Renal cortex interstitium (tissue), 15 donors: ENCODE results near the gene NCAM1. TPM values are rescaled to one million over a fixed set of nuclear protein-coding genes. Genes with fewer than 3 reads are reported as not detected.
"Not testable (repeated sequence)": the region's sequence is repeated elsewhere in the genome, so short reads cannot be mapped to it uniquely, and the experiment has no call there.

ENCODE experiments used
- DNase-seq, 11 donors: peaks; one replicate each; pipeline ENCODE4 v3.0.0-alpha.2; 2013; ENCODE audit warnings: low read depth in 9 of 11, low spot score in 4 of 11; ENCODE audit errors: extremely low read depth in 1 of 11
- long read RNA-seq, 16 experiments: transcript quantifications; one replicate each; lab custom pipeline, GENCODE V29; 2026
- polyA plus RNA-seq, 3 donors: library from polyadenylated mRNA; unstranded; fragments of 120-200 nt; gene quantifications; one replicate each; pipeline ENCODE4 v1.2.1, GENCODE V29; 2013; ENCODE audit not compliant: insufficient read length in 3 of 3

NCAM1 gene
- polyA plus RNA-seq, result 10 to 100 TPM; 72.5 to 88.0 (median 83.2) TPM
- long read RNA-seq, donor 1, transcript NCAM1-216 (3 exons, 560 nt), result major isoform, 8 of 46 reads
- long read RNA-seq, donor 1, partial matches to known transcripts, result 33 of 46 reads
- long read RNA-seq, donor 1, other reads (novel, unspliced or antisense), result 5 of 46 reads
- long read RNA-seq, donor 2, transcript NCAM1-216 (3 exons, 560 nt), result major isoform, 12 of 22 reads
- long read RNA-seq, donor 2, partial matches to known transcripts, result 10 of 22 reads
- long read RNA-seq, donor 2, other reads (novel, unspliced or antisense), result 0 of 22 reads
- long read RNA-seq, donor 3, transcript NCAM1-216 (3 exons, 560 nt), result major isoform, 7 of 18 reads
- long read RNA-seq, donor 3, partial matches to known transcripts, result 6 of 18 reads
- long read RNA-seq, donor 3, other reads (novel, unspliced or antisense), result 5 of 18 reads
- long read RNA-seq, donor 4, partial matches to known transcripts, result 0 of 4 reads
- long read RNA-seq, donor 4, other reads (novel, unspliced or antisense), result 0 of 4 reads
- long read RNA-seq, donor 5, result 0 reads
- long read RNA-seq, donor 6, transcript NCAM1-216 (3 exons, 560 nt), result major isoform, 12 of 12 reads
- long read RNA-seq, donor 6, partial matches to known transcripts, result 0 of 12 reads
- long read RNA-seq, donor 6, other reads (novel, unspliced or antisense), result 0 of 12 reads
- long read RNA-seq, donor 7, transcript NCAM1-216 (3 exons, 560 nt), result major isoform, 13 of 30 reads
- long read RNA-seq, donor 7, partial matches to known transcripts, result 17 of 30 reads
- long read RNA-seq, donor 7, other reads (novel, unspliced or antisense), result 0 of 30 reads
- long read RNA-seq, donor 8, transcript NCAM1-216 (3 exons, 560 nt), result major isoform, 15 of 35 reads
- long read RNA-seq, donor 8, partial matches to known transcripts, result 15 of 35 reads
- long read RNA-seq, donor 8, other reads (novel, unspliced or antisense), result 5 of 35 reads
- long read RNA-seq, donor 9, transcript NCAM1-216 (3 exons, 560 nt), result major isoform, 6 of 6 reads
- long read RNA-seq, donor 9, partial matches to known transcripts, result 0 of 6 reads
- long read RNA-seq, donor 9, other reads (novel, unspliced or antisense), result 0 of 6 reads
- long read RNA-seq, donor 10, transcript NCAM1-216 (3 exons, 560 nt), result major isoform, 5 of 53 reads
- long read RNA-seq, donor 10, partial matches to known transcripts, result 47 of 53 reads
- long read RNA-seq, donor 10, other reads (novel, unspliced or antisense), result 0 of 53 reads
- long read RNA-seq, donor 11, transcript NCAM1-216 (3 exons, 560 nt), result major isoform, 5 of 15 reads
- long read RNA-seq, donor 11, partial matches to known transcripts, result 10 of 15 reads
- long read RNA-seq, donor 11, other reads (novel, unspliced or antisense), result 0 of 15 reads
- long read RNA-seq, donor 12, partial matches to known transcripts, result 0 of 2 reads
- long read RNA-seq, donor 12, other reads (novel, unspliced or antisense), result 0 of 2 reads
- long read RNA-seq, donor 13, result 0 reads
- long read RNA-seq, donor 14, transcript NCAM1-216 (3 exons, 560 nt), result major isoform, 5 of 5 reads
- long read RNA-seq, donor 14, partial matches to known transcripts, result 0 of 5 reads
- long read RNA-seq, donor 14, other reads (novel, unspliced or antisense), result 0 of 5 reads
- long read RNA-seq, donor 15, partial matches to known transcripts, result 10 of 13 reads
- long read RNA-seq, donor 15, other reads (novel, unspliced or antisense), result 0 of 13 reads
- long read RNA-seq, donor 16, transcript NCAM1-216 (3 exons, 560 nt), result major isoform, 12 of 54 reads
- long read RNA-seq, donor 16, partial matches to known transcripts, result 29 of 54 reads
- long read RNA-seq, donor 16, other reads (novel, unspliced or antisense), result 13 of 54 reads

DNA sequence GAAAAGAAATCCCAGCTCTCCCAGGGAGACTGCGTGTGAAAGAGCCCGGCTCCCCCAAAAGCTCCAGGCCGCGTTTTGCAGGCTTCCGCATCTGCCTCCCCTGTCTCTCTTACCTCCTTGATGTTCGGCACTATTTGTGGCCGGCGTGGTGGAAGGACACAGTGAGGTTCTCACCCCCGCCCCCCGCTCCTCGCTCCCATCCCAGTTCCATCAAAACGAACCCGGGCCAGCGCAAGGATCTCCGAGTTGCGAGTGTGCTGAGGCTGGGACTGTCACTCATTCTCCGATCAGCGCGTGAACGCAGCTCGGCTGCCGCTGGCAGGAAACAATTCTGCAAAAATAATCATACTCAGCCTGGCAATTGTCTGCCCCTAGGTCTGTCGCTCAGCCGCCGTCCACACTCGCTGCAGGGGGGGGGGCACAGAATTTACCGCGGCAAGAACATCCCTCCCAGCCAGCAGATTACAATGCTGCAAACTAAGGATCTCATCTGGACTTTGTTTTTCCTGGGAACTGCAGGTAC, at the start of gene NCAM1:
Gene NCAM1, plus strand, starts transcription at position 275 of the 523 bp plus-strand sequence.
- peak; percentile 85 to 95 (median 92) for DNase-seq

DNA sequence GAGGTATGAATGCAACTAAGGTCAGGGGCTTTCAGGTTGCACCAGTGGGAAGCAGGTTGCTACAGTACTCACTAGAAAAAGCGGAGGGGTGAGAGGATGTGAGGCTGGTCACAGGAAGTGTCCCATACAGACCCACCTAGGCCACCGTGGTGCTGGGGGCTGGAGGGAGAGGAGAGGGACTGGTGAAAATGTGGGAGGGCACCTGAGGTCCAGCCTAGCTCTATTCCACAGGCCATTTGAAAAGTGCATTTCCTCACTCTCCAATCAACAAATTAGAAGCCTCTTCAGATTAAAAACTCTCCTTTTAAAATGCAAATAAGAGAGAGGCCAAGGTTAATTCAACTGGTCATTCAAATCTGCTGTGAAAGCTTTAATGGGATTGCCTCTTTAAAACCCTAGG, 38.6 kb upstream of the NCAM1 start:
- DNase-seq, result no peak

DNA sequence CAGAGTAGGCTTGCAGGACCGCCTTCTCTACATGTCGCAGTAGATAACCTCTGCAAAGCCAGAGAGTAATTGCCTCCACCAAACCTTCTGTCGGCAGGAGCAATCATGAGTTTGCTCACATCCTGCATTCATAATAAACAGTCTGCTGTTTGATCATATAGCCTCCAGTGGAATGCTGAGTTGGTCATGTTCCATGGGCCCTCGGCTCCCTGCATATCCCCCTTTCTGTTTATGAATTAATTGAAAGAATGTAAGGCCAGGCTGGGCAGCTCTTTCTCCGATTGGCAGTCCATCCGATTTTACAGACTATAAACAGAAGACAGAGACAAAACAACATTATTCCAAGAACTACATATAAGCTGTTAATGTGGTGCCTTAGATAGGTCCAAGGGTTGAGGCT, 36.4 kb upstream of the NCAM1 start:
- DNase-seq, result not testable (repeated sequence)

DNA sequence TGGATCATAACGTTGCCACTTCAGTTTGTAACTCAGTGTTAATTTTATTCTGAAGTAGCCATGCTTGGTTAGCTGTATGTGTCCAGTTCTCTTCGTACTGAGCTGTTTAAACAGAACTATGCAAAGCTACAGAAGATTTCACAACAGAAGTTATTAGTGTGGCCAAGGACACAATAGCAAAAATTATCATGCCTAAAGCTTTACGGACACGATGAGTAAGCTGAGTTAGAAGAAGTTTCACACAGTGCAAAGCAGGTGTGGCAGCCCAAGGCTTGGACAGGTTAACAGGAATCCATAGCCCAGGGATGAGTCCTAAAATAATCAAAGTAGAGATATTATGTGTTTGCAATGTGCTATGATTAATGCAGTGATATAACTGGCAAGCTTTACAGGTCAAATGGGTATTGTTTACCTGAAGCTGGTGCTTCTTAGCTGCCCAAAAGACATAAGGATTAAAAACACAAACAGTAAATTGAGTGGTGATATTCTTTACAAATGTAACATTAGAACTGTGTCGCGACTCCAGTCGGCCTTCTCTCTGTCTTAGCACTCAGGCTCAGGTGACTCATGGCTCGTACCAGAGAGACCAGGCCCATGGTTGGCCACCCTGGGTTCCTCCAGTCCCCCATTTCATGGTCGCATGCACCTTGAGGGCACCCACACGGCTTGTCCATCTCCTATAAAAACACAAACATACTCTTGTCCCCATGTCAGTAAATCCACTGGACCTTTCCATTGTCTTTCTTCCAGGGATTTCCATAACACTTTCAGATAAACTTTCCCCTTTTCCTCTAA, 35.5 kb upstream of the NCAM1 start:
- DNase-seq, result no peak

DNA sequence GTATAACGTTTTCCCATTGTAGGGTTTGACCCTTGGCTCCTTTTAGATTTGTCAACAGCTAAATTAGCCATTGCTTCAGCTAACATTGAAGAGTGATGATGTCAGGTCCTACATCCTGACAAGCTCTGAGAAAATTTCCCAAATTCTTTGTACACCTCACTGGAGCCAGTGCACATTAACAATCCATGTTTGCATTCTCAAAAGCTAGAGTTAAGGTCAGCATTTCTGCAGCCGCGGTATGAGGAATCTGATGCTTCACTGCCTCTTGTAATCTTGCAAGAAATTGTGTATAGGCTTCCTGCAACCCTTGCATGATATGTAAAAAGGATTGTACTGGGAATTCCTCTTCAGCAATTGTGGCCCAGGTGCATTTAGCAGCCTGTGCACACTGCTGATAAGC, 33.1 kb upstream of the NCAM1 start:
- DNase-seq, result peak in 3 of 11 donors; percentile 21 to 51 (median 43)

DNA sequence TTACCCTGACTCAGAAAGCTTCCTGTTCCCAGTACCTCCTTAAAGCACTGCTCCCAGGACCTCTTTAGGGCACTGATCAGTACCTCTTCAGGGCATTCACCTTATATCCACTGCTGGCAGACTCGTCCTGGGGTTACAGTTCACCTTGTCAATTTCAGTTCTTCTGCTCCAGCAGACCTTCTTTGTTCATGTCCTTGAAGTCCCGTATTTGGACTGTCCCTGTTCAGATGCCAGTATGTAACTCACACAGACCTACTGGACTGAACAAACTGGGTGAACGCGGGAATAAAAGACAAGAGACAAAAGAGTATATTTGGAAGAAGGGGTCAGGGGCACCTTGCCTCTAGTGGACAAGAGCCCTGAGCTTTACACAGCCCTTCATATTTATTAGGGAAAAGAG, 31.8 kb upstream of the NCAM1 start:
- no peak for DNase-seq

DNA sequence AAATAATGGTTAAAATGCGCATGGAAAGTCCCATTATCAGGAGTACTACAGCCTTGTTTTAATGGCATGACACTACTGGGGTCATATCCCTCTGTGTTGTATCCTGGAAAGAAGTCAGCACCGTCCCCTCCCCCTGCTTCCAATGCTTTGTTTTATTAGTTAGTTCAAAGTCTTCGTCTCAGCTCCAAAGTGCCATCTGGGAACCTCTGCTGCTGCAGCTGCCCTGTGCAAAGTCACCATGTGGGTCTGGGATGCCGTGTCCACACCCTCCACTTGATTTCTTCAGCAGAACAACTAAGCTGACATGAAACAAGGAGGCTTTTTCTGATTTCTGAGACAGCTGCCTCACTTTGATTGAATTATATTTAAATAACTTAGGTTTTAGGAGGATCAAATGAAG, 29.5 kb upstream of the NCAM1 start:
- DNase-seq, result no peak

DNA sequence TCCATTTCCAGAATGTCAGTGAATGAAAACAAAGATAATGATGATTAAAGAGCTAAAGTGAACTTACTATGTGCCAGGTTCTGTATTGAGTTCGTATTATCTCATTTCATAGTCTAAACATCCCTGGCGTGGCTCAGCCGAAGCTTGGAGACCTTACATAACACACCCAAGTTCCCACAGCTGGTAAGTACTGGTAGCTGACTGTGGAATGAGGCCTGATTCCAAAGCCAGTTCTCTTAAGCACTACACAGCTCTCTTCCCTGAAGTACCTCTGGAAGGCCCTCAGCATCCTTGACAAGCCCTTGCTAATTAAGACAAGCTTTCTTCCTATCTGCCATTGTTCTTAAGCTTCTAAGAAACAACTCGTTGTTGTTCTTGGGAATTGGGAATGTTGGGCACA, 28.6 kb upstream of the NCAM1 start:
- no peak for DNase-seq

DNA sequence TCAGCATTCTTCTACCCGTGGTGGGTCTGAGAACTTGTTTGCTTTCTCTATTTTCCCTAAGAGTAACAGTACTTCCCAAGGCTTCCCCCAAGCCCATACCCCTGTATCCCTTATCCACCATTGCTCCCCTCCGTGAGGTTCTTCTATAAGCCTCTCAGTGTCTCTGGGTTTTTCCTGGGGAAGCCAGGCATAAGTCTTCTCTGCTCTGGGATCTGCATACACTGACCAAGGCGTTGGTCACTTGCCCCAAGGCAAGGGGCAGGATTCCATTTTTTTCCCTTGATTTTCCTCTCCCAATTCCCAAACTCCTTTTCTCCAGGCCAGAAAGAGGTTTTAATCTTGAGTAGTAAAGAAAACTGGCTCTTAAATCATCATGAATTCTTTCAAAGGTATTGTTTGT, 27.2 kb upstream of the NCAM1 start:
- no peak for DNase-seq

DNA sequence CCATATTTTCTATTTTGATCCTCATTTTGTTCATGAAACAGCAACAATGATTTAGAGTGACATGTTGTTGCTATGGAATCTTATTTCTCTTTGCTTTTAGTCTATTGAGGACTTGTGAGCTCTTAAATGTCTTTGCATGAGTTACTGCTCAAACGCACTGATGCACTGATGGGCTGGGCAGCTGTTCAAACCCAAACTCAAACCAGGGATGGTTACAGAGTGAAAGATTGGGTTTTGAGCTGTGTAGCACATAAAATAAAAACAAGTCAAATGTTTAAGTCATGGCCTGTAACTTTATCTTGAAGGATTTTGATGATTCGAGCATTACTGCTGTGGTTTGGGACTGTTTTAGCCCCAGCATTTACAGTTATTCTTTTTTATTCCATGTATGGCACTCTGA, 20.1 kb upstream of the NCAM1 start:
- DNase-seq, result no peak

DNA sequence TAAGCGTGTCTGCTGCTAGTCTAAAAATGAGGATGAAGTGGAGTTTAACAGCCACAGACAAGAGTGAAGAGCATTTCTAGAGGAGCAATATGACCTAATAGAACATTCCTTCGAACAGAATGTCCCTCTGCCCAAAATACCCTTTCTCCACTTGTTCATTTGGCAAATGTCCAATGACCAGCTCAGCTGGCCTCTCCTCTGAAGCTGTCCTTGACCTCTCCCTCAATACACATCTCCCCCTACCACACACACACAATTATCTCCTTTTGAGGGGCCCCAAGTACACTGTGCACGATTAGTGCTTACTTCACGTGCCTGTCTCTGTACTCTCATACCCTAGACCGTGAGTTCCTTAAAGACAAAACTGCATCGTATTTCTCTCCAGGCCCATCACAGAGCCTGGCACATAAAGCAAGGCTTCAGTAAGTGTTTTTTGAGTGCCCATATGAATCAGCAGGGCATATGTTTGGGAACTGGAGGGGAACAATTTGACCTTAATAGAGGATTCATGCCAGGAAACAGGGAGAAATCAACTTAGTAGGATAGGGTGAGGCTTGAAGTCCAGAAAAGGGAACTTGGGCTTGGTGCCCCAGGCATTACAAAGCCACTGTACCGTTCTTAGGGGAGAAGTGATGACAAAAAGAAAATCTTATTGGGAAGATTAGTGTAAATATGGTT, 18.1 kb upstream of the NCAM1 start:
- no peak for DNase-seq

DNA sequence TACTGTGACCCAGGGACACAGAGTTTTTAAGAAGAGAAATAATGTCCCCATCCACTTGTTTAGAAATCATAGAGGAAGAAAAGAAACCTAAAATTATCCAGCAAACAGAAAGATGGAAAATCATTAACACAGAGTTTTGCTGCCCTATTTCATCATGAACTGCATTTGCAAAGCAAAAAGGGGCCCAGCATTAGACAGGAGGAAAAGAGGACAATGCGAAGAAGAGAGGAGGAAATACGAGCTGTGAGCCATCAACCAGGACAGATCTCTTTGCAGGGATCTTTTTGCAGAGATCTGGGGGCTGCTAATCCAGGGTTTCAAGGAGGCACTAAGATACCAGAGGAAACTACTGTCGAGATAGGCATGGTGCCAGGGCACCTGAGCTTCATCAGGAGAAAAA, 14.4 kb upstream of the NCAM1 start:
- no peak for DNase-seq

DNA sequence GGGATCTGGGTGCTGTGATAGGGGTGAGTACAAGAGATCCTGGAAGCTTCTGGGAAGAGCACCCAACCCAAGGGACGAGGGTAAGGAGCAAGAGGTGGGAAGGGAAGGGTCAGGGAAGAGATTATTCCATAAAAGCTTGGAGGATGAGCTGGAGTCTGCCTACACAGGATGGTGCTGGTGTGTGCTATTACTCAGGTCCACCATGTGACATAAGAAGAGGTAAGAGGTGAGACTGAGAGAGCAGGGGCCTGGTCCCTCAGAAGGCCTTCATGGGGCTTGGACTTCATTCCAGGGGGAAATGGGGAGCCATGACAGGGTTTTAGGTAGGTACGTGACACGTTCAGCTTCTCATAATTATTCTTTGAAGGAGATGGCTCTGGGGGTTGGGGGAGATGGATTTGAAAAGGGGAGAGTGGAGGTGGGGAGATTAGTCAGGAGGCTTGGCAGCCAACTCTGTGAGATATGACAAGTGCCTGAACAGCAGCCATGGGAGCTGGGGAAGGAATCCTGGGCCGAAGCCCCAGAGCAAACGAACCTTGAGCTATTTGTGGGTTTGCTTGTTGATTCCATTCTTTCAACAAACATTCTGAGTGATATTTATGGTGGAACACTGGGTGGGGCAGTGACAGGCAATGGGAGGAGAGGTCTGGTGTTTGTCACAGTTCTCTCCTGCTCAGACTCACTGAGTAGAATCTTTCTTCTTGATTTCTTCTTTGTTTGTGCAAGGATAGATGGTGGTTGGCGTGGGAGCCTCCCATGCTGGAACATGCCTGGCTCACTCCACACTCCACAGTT, 11.2 kb upstream of the NCAM1 start:
- DNase-seq, result no peak

DNA sequence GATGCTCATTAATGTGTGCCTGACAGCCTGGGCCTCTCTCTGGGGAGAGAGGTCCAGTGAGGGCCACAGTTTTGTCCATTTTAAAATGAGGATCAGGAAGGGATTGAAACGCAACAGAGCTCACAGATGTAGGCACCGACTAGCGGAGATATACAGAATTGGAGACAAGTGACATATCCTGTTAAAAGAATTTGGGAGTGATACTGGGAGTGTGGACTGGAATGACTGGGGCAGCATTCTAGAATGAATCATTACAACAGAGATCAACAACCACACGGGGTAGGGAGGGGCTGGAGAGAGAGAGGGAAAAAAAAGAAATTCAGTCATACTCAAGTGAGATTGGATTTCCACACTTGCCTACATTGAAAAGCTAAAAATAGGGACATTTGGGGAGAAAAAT, 2.5 kb upstream of the NCAM1 start:
- DNase-seq, result peak in 1 of 11 donors; percentile 18

DNA sequence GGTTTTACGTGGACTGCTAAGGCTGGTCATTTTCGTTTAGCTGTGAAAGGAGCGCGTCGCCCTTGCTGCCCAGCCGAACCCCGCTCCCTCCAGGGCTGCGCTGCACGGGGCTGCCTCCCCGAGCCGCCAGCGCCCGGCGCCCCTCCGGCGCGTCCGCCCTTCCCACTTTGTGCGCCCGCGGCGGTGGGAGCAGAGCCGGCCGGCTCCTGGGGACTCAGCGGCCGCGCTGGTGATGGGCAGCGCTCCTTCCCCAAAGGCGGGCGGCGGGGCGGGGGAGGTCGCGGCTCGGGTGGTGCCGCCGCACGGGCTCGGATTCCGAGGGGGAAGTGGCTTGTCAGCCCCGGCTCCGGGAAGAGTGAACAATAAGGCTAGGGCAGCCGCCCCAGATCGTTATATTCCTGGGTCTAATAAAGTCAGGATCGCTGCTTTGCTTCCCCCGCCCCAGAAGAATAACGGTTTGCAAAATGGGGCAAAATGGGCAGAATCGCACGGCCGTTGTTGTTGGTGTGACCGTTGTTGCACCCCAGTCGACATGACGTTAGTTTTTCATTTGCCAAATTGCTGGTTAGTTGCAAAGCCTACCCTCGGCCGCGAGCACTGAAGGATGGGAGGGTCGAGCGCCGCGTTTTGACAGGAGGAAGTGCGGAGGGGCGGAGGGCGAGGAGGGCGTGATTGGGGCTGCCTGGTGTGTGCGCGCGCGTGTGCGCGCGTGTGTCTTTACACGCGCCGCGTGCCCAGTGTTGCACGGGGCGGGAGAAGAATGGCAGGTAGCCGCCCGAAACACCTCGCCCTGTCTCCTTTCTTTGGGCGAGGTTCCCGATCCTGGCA, 745 bp downstream of the NCAM1 start:
- DNase-seq, result peak in 1 of 11 donors; percentile 20
